ENCODE data around the gene AMPD1. TPM values are rescaled to one million over a fixed set of nuclear protein-coding genes. Genes with fewer than 3 reads are reported as not detected.
A peak's percentile ranks its signal among the peaks of the same experiment; 100 is the strongest.

Gene AMPD1
- polyA plus RNA-seq, 1 donor (not counting 4 experiments of a cell fraction or from before 2014, with no cell fraction given) = not detected

DNA sequence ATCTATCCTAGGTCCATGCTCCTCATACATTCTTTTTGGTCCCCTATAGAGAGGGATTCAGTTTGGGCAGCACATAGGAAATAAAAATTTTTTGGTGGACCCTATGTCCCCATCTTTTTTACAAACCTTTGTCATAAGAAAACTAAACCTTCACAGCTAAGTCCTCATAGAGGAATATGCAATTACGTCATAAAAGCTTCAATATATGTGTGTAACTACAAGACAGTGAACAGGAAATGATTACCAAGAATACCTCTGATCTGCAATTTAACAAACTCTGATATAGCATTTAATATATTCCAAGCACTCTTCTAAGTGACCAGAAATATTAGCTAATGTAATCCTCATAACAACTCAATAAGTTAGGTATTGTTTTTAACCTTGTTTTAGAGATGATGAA lies 19.2 kb downstream of the AMPD1 start:
- dilution Hi-C loops (cut with MboI; ENCODE audit: extremely low pct_ligation_motif_present, low sequenced_read_pairs) = no loop called here
- no peaks in the 10 kb centered on the region for H3K36me3 ChIP-seq (ENCODE audit: control insufficient read depth in 2 of 2, extremely low read depth in 1 of 2, insufficient read depth in 2 of 2, low read length in 2 of 2)
- no peaks in the 10 kb centered on the region for H3K9me3 ChIP-seq (ENCODE audit: control insufficient read depth, low read depth, low read length)

DNA sequence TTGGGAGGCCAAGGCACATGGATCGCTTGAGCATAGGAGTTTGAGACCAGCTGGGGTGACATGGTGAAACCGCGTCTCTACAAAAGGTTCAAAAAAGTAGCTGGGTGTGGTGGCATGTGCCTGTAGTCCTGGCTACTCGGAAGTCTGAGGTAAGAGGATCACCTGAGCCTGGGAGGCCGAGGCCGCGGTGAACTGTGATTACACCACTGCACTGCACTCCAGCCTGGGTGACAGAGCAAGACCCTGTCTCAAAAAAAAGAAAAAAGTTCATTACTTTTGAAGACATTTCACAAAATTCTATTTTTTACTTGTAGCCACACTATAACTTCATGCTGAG lies 23.4 kb downstream of the AMPD1 start:
- TF ChIP-seq EZH2 (IDR thresholded peaks at IDR 0.05; ENCODE audit: low read length) = no peak
- TF ChIP-seq, protein P1, sequence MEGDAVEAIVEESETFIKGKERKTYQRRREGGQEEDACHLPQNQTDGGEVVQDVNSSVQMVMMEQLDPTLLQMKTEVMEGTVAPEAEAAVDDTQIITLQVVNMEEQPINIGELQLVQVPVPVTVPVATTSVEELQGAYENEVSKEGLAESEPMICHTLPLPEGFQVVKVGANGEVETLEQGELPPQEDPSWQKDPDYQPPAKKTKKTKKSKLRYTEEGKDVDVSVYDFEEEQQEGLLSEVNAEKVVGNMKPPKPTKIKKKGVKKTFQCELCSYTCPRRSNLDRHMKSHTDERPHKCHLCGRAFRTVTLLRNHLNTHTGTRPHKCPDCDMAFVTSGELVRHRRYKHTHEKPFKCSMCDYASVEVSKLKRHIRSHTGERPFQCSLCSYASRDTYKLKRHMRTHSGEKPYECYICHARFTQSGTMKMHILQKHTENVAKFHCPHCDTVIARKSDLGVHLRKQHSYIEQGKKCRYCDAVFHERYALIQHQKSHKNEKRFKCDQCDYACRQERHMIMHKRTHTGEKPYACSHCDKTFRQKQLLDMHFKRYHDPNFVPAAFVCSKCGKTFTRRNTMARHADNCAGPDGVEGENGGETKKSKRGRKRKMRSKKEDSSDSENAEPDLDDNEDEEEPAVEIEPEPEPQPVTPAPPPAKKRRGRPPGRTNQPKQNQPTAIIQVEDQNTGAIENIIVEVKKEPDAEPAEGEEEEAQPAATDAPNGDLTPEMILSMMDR (optimal IDR thresholded peaks at IDR 0.05 in 1 of 3, IDR thresholded peaks at IDR 0.05 in 1 of 3, conservative IDR thresholded peaks at IDR 0.05 in 1 of 3; ENCODE audit: extremely low read depth in 1 of 3, insufficient read depth in 2 of 3, low read length in 3 of 3) = no peak
- H3K4me1 ChIP-seq (ENCODE audit: control insufficient read depth, extremely low read depth, insufficient read depth, low read length) = peaks cover 17% of the 10 kb centered on the region
- H3K79me2 ChIP-seq (ENCODE audit: control insufficient read depth, insufficient read depth, low read length) = peaks cover 23% of the 10 kb centered on the region
- no peak for DNase-seq (ENCODE audit: low read depth, low spot score)
- H3K9me1 ChIP-seq (ENCODE audit: control insufficient read depth, extremely low read depth, insufficient read depth, low read length) = no peaks in the 10 kb centered on the region
- H3K4me3 ChIP-seq (ENCODE audit: control insufficient read depth in 2 of 3, extremely low read depth in 1 of 3, insufficient read depth in 2 of 3, low read depth in 1 of 3, low read length in 3 of 3) = peak overlapping the region in 2 of 3 experiments; percentile 41 to 47
- no peaks in the 10 kb centered on the region for H3K27me3 ChIP-seq (ENCODE audit: control insufficient read depth, extremely low read depth, insufficient read depth, low read length)
- no peak for FAIRE-seq
- no peaks in the 10 kb centered on the region for H3K36me3 ChIP-seq (ENCODE audit: control insufficient read depth in 2 of 2, extremely low read depth in 1 of 2, insufficient read depth in 2 of 2, low read length in 2 of 2)
- peak overlapping the region; percentile 91 for H2AFZ ChIP-seq (ENCODE audit: control insufficient read depth, low read length)
- H3K9ac ChIP-seq (ENCODE audit: control insufficient read depth, extremely low read depth, insufficient read depth, low read length) = peak overlapping the region; percentile 100
- dilution Hi-C loops (cut with MboI; ENCODE audit: extremely low pct_ligation_motif_present, low sequenced_read_pairs) = no loop called here
- peak overlapping the region; percentile 100 for H3K27ac ChIP-seq (ENCODE audit: control insufficient read depth, insufficient read depth, low read length)
- H3K9me3 ChIP-seq (ENCODE audit: control insufficient read depth, low read depth, low read length) = no peaks in the 10 kb centered on the region
- peak overlapping the region; percentile 88 for H3K4me2 ChIP-seq (ENCODE audit: control insufficient read depth, extremely low read depth, insufficient read depth, low read depth, low read length)
- no peaks in the 10 kb centered on the region for H4K20me1 ChIP-seq (ENCODE audit: control insufficient read depth, extremely low read depth, insufficient read depth, low read length)

More for the DNA sequence above, 19.2 kb downstream of the AMPD1 start:
- no peaks in the 10 kb centered on the region for H3K79me2 ChIP-seq (ENCODE audit: control insufficient read depth, insufficient read depth, low read length)
- no peaks in the 10 kb centered on the region for H3K9me1 ChIP-seq (ENCODE audit: control insufficient read depth, extremely low read depth, insufficient read depth, low read length)
- no peak overlapping the region for H2AFZ ChIP-seq (ENCODE audit: control insufficient read depth, low read length)
- no peak overlapping the region for H3K27ac ChIP-seq (ENCODE audit: control insufficient read depth, insufficient read depth, low read length)
- no peaks in the 10 kb centered on the region for H3K27me3 ChIP-seq (ENCODE audit: control insufficient read depth, extremely low read depth, insufficient read depth, low read length)
- H3K4me3 ChIP-seq (ENCODE audit: control insufficient read depth in 2 of 3, extremely low read depth in 1 of 3, insufficient read depth in 2 of 3, low read depth in 1 of 3, low read length in 3 of 3) = no peak overlapping the region
- no peaks in the 10 kb centered on the region for H4K20me1 ChIP-seq (ENCODE audit: control insufficient read depth, extremely low read depth, insufficient read depth, low read length)
- peaks cover 7% of the 10 kb centered on the region for H3K4me1 ChIP-seq (ENCODE audit: control insufficient read depth, extremely low read depth, insufficient read depth, low read length)
- H3K4me2 ChIP-seq (ENCODE audit: control insufficient read depth, extremely low read depth, insufficient read depth, low read depth, low read length) = no peak overlapping the region
- DNase-seq (ENCODE audit: low read depth, low spot score) = no peak
- no peak overlapping the region for H3K9ac ChIP-seq (ENCODE audit: control insufficient read depth, extremely low read depth, insufficient read depth, low read length)
- TF ChIP-seq, protein P1 (optimal IDR thresholded peaks at IDR 0.05 in 1 of 3, IDR thresholded peaks at IDR 0.05 in 1 of 3, conservative IDR thresholded peaks at IDR 0.05 in 1 of 3; ENCODE audit: extremely low read depth in 1 of 3, insufficient read depth in 2 of 3, low read length in 3 of 3) = no peak
- TF ChIP-seq EZH2 (IDR thresholded peaks at IDR 0.05; ENCODE audit: low read length) = no peak
- no peak for FAIRE-seq

Data from keratinocyte (primary cell).